NK-92 (cell line): Measurements from ENCODE around the gene PTPRE.

Experiments
- DNase-seq: peaks from one replicate; lab custom pipeline; 2025; ENCODE audit not compliant: unreplicated experiment; lab: John Stamatoyannopoulos, UW

The PTPRE gene

DNA sequence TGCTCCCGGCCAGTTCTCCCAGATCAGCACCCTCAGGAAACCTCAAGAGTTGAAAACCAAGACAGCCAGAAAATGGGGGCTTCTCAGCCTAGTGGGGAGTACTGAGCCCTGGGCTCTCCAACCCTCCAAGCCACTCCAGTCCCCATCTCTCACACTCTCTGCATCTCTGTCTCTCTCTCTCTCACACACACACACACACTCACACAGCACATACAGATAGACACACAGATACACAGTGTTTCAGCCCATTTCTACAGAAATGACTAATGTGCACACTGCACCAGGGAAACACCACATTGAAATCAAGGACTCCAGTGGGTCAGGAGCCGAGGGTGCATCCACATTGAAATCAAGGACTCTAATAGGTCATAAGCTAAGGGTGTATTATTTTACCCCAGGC, 111.8 kb downstream of the PTPRE start:
- DNase-seq, result no peak

DNA sequence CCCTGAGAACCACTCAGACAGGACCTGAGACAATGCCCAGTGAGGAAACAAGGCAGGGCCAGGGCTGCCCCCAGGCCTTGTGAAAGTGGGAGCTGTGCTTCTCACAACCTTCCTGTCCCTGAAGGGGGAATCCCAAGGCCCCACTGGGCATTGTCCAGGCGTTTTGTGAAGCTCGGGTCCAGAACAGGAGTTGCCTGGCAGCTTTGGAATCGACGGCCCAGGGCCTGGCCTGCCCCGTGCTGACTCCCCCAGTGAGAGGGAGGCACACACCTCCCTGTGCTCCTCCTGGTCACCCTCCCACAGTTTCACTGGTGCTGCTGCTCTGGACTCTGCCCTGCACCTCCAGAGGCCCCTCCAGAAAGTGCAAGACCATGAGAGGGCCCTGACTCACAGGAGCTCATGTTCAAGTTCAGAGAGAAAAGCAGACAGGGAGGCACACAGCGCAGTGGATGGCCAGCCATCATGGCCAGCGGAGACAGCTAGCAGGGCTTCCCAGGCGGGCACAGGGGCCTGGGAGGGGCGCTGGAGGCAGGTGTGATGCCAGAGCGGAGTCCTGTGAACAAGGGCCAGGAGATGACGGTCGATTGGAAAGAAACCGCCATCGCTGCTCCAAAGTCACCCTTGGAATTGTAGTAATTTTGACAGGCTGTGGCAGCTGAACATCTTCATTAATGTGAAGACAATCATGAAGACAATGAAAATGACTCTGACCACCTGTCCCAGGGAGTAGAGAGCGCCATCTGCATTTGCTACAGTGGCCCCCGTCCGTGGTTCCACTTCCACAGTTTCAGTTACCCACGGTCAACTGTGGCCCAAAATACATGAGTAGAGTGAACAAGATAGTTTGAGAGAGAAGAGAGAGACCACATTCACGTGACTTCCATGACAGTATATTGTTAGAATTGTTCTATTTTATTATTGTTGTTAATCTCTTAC, 115.6 kb downstream of the PTPRE start:
- DNase-seq, result no peak

DNA sequence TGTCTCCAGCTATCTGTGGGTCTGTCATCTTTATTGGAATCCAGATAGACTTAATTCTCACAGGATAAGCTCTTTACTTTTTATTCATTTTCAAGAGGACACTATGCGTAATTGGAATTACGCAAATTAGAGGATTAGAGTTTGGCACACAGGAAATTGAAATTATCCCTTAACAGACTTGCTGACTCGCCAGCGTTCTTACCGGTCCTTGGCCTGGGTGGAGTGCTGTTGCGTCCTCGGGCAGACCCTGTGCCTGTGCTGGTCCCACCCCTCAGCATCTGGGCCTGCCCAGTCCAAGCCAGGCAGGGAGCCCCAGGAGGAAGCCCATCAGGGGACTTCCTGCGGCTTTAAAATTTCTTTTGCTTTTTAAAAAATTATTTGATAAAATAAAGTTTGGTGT, 117.5 kb downstream of the PTPRE start:
- DNase-seq, result no peak

DNA sequence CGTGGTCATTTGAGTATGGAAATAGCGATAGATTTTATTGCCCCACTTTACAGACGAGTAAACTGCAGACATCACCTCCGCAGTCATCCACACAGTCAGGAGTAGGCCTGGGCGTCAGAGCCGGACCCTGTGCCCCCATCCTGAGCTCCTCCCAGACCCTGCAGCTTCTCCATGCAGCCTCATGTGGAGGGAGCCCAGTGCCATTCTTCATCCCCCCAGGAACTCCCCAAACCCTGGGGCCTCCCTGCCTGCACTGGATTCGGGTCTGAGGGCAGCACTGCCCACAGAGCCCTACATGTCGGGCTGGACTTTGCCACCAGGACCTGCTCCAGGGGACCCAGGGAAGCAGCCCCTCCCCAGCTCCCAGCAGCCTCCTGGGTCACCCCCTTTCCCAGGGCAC, 118.5 kb downstream of the PTPRE start:
- no peak for DNase-seq

DNA sequence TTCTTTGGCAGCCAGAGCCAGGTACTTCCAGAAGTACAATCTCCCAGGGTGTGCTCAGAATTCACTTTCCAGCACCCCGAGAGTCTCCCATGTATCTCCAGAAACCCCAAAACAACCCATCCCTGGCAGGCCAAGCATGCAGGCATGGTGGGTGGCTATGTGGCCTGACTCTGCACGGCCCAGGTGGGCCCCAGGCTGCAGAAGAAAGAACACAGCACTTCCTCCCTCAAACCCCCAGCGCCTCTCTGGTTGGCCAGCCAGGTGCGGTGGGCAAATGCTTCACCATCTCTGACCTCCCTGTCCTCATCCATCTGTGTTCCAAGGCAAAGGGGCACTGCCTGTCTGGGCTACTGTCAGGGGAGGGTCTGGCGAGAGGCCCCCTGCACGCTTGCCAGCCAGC, 119.0 kb downstream of the PTPRE start:
- DNase-seq, result no peak

DNA sequence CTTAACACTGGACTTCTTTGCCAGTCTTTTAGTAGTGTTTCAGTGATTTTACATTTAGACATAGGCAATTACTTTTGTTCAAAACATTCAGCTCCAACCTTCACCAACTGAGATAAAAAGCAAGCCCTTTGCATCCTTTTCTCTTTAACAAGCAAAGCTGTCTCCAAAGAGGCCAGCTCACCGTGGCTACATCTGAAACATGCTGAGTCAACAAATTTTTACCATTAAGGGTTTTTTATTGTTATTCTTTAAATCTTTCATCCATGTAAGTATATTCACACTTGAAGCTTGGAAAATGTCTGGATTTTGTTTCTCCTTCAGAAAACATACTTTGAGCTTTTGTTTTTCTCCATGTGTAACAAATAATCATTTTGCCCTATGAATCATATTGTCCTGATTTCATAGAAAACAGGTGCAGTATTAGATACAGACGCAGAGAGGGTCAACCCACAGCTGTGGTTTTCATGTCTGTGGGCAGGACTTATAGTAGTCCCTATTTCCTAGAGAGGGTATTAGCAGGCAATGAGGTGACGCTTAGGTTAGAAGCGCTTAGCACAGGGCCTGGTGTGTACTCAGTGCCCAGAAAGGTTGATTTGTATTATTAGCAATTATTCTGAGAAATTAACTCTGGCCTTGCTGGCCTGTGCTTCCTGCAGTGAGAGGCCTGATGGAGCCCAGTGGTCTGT, 119.9 kb downstream of the PTPRE start:
- DNase-seq, result no peak

DNA sequence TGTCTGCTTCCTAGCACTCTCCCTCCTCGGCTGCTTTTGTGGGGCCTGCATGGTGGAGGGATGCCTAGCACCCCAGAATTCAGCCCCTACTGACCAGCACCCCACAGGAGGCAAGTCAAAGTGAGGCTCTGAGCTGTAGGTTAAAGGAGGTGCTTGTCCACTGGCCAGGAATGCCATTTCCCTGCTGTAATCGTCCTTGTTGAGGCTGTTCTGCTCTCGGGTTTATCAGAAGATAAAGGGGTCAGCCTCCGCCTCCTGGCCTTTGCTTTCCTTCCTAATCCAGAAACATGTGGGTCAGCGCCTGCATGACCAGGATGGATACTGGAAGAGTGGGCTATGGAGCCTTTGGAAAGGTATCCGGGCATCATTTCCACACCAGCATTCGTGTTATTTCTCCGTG, 120.4 kb downstream of the PTPRE start:
- DNase-seq, result no peak

DNA sequence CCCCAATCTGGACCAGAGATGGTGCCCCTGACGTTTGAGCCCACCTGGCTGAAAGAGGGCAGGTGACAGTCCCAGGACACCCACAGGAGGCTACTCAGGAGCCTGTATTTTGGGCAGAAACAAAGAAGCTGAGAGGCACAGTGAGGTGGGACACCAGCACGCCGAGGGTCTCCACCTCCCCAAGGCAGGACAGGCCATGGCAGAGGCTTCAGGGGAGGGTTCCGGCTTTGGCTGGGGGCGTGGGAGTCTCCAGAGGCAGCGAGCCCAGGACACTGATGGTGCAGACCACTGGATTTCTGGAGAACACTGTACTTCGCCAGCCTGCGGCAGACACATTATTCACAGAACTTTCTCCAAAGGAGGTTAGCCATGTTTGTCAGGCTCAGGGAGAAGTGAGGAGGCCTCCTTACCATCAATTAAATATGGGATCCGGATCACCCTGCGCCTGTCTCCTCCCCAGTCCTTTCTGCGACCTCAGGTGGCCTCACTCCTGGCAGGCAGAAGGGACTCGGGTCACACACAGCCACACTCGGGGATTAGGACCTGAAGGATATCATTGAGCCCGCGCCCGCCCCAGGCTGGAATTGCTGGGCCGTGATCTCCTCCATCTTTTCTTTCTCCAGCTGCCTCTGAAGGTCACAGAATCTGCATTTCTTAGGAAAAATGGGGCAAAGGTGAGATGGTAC, 121.1 kb downstream of the PTPRE start:
- DNase-seq, result no peak

DNA sequence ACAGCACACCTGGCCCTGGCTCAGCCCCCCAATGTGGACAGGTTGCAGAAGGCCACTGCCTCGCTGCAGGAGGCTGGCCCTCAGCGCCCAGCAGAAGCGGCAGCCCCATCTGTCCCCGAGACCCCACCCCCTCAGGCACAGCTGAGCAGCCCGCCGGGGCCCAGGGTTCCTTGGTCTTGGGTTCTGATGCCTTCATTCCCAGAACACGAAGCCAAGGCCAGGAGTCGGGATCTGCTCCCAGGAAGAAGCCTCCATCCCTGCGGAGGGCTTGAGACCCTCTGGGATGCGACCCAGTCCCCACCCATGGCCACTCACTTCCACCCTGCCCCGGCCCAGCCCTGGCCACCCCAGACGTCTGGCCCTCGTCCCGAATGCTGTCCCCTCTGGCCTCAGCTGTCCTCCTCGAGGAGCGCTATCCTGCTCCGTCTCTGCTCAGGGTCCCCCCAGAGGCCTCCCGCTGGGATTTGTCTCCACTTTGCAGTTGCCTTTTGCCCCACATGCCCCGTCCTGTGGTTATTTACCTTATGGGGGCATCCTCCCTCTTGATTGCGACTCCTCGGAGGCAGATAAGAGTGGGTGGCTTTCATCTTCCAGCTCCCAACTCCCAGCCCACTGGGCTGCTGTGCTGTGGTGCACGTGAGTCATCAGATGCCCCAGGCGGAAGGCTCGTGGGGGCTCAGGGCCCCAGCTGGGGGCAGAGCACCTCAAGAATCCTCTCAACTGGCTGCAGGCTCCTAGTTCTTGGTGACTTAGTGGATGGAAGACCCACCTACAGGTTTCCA, 121.8 kb downstream of the PTPRE start:
- no peak for DNase-seq

DNA sequence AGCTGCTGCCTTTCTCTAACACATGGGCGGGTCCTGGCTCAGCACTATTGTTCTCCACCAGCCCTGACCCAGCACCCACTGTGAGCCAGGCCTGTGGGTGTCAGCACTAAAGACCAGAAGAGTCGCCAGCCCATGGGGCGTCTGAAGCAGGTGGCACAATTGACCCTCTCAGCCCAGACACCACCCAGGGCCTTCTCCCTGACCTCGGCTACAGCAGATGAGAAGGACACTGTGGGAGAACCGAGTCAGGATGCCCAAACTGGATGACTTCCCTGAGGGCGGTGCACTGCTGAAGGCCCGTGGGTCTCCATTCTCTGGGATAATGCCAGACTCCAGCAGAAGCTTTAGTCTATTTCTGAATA, 122.4 kb downstream of the PTPRE start:
- DNase-seq, result no peak

DNA sequence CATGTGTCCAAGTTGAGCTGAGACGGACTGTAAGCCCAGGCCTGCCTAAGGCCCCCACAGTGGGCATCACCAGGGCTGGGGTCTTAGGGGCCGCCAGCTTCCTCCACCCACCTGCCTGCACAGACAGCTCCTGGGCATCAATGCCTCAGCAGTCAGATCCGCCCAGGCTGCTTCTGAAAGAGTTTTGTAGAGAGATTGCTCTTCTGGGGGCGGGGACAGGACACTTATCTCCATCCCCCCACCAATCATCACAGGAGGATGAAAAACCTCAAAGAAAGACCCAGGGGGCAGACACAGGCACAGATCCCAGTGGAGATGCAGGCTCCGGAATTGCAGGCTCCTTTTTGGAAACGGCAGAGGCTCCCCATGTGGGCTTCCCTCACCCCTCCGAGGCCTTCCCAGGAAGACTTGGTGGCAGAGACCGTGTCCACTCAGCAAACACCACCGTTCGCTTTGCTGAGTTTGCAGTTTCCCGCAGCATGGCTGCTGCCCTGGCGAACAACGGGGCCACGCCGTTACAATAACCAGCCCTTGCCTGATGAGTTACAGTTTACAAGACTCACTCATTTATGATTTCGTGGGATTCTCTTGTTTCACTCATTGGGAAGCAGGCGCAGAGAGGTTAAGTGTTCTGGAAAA, 122.9 kb downstream of the PTPRE start:
- DNase-seq, result no peak

DNA sequence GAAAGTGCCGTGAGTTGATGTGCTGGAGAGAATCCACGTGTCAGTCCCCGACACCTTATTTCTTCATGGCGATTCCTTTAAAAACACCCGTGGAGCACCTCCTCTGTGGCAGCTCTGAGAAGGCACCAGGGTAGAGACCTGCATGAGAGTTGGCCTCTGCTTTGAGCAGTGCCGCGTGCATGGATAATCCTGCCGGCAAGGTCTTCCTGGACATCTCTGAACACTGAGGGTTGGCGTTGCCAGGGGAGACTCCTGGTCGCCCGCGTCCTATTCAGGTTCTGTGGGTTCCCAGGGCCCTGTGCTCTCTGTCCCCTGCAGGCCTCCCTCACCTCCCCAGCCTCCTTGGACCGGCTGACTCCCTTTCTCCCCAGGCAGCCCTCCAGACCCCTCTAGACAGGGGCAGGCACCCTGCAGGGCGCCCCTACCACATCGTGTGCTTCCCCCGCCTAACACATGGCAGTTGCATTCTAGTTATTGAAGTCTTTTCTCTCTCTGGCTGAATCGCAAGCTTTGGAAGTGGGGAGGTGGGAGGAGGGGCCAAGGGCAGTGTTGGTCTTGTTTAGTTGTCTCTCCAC, 123.7 kb downstream of the PTPRE start:
- DNase-seq, result no peak

DNA sequence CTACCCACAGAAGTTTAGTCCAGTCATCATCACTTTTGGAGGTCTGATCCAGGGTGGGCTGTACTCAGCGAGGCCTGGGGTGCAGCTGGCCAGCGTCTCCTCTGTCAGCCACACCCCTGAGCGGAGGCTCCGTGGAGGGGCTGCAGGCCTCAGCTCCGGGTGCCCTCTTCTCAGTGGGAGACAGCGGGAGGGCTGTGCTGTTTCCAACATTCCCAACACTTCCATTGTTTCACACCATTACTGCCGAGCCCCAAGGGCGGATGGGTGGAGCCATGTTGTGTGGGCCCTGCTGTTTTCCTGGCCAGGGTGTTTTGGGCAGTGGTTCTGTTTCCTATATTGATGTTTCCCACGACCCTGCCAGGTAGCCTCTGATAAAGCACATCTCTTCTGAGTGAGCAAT, 124.3 kb downstream of the PTPRE start:
- no peak for DNase-seq

DNA sequence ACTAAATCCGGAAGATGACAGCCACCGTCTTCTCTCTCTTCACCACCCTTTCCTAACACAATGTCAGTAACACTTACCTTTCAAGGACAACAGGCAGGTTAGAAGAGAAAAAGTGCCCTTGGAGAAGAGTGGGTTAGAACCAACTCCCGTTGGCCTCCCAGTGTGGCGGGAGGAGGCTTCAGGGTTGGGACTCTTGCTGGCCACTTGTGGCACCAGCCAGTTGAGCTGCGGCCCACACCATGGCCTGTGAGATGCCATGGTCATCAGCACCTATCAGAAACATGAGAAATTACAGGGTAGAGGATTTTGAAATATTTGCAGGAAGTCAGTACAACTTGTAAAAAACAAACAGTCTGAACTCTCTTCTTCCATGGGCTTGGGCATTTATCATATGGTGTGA, 125.6 kb downstream of the PTPRE start:
- no peak for DNase-seq

DNA sequence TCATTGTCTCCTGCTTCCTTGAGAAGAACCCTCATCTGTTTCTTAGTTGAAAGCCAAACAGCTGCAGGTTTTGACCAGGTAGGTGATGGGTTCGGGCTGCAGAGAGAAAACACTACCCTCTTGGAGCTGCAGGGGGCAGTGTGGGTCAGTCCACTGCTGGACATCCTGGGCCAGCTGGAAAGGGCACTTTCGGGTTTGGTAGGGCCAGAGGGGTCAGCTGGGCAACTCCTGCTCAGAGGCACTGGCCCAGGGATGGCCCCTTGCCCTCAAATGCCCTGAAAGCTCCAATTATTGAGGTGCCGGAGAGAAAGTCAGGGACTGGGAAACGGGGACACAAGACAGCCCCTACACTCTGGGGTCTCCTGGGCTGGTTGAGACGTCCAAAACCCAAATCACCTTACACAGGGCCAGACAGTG, 128.7 kb downstream of the PTPRE start:
- no peak for DNase-seq

DNA sequence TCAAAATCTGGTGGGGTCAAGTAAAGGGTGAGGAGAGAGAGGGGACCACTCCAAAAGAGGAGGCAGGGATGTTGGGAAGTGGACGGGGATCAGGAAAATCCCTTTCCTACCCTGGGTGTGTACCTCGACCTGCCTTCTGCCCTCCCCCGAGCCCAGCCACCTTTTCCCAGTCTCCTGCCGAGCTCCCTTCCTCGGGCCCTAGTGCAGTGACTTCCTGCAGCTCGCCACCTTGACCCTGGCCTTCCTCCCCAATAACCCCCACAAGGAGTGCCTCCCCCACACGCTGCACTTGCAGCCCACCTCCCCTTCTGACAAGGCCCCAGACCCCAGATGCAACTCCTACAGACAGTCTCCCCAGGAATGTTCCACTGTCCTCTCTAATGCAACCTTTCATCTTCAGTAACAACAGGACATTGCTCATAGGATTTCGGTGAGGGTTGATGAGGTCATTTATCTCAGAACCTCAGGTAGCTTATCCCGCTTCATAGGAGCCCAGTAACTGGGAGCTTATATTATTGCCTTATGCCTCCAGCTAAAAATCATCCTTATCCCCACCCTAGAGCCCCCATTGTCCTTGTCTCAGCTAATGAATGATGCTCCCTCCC, 129.2 kb downstream of the PTPRE start:
- no peak for DNase-seq

DNA sequence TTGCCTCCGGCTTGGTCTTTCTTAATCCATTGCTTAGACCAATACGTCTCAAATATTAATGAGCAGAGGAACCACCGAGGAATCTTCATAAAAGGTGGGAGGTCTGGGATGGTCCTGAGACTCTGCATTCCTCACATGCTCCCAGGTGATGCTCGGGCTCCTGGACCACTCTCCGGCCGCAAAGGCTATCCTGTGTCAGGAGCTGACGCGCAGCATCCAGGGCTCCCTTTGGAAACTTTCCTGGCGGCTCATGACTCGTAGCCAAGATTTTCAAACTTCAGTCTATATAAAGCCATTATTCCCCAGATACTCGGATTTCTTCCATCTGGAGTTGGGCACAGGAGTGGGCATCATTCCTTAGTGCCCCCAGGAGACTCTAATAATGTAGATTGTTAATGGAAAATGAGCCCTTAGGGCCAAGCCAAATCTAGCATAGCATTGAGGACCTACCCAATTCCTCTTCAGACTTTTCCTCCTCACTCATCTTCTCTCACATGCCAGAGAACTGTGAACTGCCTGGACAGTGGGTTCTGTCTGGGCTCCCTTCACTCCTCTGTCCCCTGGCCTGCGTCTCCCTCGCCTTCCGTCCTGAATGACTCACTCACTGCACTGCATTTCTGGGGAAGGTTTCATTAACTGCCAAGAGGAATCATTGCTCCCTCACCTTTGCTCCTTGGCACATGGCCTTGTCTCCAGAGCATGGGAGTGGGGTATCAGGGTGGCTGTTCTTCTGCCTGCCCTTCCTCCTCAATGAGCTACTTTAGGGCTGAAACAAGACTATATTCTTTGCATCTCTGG, 130.0 kb downstream of the PTPRE start:
- no peak for DNase-seq

DNA sequence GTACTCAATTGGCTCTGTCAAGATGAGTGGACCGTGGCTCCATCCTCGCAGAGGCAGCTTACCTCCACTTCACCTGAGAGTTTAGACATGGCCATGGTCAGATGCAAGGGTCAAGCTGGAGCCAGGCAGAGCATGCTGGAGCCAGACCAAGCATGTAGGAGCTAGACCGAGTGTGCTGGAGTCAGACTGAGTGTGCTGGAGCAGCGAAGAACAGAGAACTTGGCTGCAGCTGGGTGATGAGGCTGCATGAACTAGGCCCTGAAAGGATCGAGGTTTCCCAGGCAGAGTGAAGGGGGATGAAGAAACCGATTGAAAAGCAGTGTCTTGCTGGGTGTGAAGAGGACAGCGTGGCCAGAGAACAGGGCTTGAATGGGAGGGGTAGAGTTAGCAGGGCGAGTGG, 133.2 kb downstream of the PTPRE start:
- DNase-seq, result no peak

DNA sequence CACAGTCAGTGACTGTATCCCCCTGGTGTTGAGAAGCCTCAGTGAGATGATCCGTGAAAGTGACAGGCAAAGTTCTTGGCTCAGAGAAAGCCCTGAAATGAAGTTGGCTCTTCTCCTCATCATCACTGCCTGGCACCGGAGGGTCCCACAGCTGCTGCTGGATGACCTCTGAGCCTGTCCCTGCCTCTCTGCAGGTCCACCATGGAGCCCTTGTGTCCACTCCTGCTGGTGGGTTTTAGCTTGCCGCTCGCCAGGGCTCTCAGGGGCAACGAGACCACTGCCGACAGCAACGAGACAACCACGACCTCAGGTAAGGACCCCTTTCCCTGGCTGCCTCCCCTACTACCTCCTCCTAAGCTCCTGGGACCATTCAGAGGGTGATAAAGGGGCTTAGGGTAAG, 133.8 kb downstream of the PTPRE start:
- DNase-seq, result no peak
